Keratinocyte (primary cell): ENCODE data around the gene P3H2. TPM values are rescaled to one million over a fixed set of nuclear protein-coding genes. Genes with fewer than 3 reads are reported as not detected.

Experiments used
- DNase-seq: peaks from one replicate; pipeline ENCODE4 v3.0.0-alpha.2; 2011; ENCODE audit warnings: low read depth, missing footprints, low spot score
- FAIRE-seq: peaks from 2 replicates; lab custom pipeline; 2011; peaks lifted over from hg19 to GRCh38; lab: Jason Lieb, UNC
- H2AFZ ChIP-seq: 2 replicates; pipeline ENCODE4 v1.6.0; 2012; ENCODE audit warnings: low read length, control low read depth, inconsistent platforms; ENCODE audit not compliant: control insufficient read depth
- H3K27ac ChIP-seq: 2 replicates; pipeline ENCODE4 v1.5.1; 2011; ENCODE audit warnings: low read length; ENCODE audit not compliant: control insufficient read depth, insufficient read depth
- H3K27me3 ChIP-seq: 3 replicates; pipeline ENCODE4 v1.6.0; 2011; ENCODE audit warnings: low read length; ENCODE audit not compliant: control insufficient read depth, insufficient read depth; ENCODE audit errors: extremely low read depth
- H3K36me3 ChIP-seq, 2 experiments: 2 replicates in 1 of 2; 3 replicates in 1 of 2; pipeline ENCODE4 v1.5.1; 2011; ENCODE audit warnings: low read length in 2 of 2, mild to moderate bottlenecking in 1 of 2; ENCODE audit not compliant: control insufficient read depth in 2 of 2, insufficient read depth in 2 of 2; ENCODE audit errors: extremely low read depth in 1 of 2
- H3K4me1 ChIP-seq: 3 replicates; pipeline ENCODE4 v1.5.1; 2011; ENCODE audit warnings: low read length; ENCODE audit not compliant: control insufficient read depth, insufficient read depth; ENCODE audit errors: extremely low read depth
- H3K4me2 ChIP-seq: 3 replicates; pipeline ENCODE4 v1.6.0; 2011; ENCODE audit warnings: low read depth, low read length; ENCODE audit not compliant: control insufficient read depth, insufficient read depth; ENCODE audit errors: extremely low read depth
- H3K4me3 ChIP-seq, 3 experiments: fragments of 200-600 bp in 1 of 3; sonication (generic) in 1 of 3; 2 replicates in 2 of 3; 3 replicates in 1 of 3; pipeline ENCODE4 v1.5.1; 2011 to 2016; ENCODE audit warnings: low read length in 3 of 3, mild to moderate bottlenecking in 3 of 3, control low read depth in 2 of 3, inconsistent platforms in 1 of 3, low read depth in 1 of 3, mixed read lengths in 1 of 3, mixed run types in 1 of 3, moderate library complexity in 1 of 3; ENCODE audit not compliant: control insufficient read depth in 2 of 3, insufficient read depth in 2 of 3; ENCODE audit errors: extremely low read depth in 1 of 3
- H3K79me2 ChIP-seq: 2 replicates; pipeline ENCODE4 v1.6.0; 2012; ENCODE audit warnings: low read length; ENCODE audit not compliant: control insufficient read depth, insufficient read depth
- H3K9ac ChIP-seq: 3 replicates; pipeline ENCODE4 v1.6.0; 2011; ENCODE audit warnings: low read length; ENCODE audit not compliant: control insufficient read depth, insufficient read depth; ENCODE audit errors: extremely low read depth
- H3K9me1 ChIP-seq: 3 replicates; pipeline ENCODE4 v1.6.0; 2011; ENCODE audit warnings: low read length; ENCODE audit not compliant: control insufficient read depth, insufficient read depth; ENCODE audit errors: extremely low read depth
- H3K9me3 ChIP-seq: 2 replicates; pipeline ENCODE4 v1.5.1; 2012; ENCODE audit warnings: low read depth, low read length; ENCODE audit not compliant: control insufficient read depth
- H4K20me1 ChIP-seq: 3 replicates; pipeline ENCODE4 v1.6.0; 2011; ENCODE audit warnings: low read length; ENCODE audit not compliant: control insufficient read depth, insufficient read depth; ENCODE audit errors: extremely low read depth
- CTCF ChIP-seq, 3 experiments: IDR thresholded peaks in 1 of 3; conservative IDR thresholded peaks in 1 of 3; optimal IDR thresholded peaks in 1 of 3; 2 replicates in 2 of 3; 3 replicates in 1 of 3; pipeline versions ENCODE3 to v1.5.1; 2011; ENCODE audit warnings: low read length in 3 of 3, mild to moderate bottlenecking in 3 of 3, moderate library complexity in 2 of 3, control low read depth in 1 of 3, inconsistent platforms in 1 of 3; ENCODE audit not compliant: insufficient read depth in 2 of 3; ENCODE audit errors: extremely low read depth in 1 of 3
- EZH2 ChIP-seq: IDR thresholded peaks from one replicate; pipeline ENCODE4 v1.6.1; 2012; ENCODE audit warnings: inconsistent platforms, mild to moderate bottlenecking, low read length, moderate library complexity
- dilution Hi-C: fragments of 300-500 bp; cut with MboI; formaldehyde crosslinking; loops from one replicate; pipeline ENCODE4 v1.7.0; 2020; ENCODE audit warnings: low sequenced_read_pairs; ENCODE audit not compliant: extremely low pct_ligation_motif_present
- polyA plus RNA-seq, 5 experiments: library from polyadenylated mRNA; depleted of rRNA in 3 of 5; stranded (reverse) in 3 of 5; stranded (forward) in 1 of 5; unstranded in 1 of 5; fragments of >200 nt; gene quantifications; 1 replicate in 1 of 5; 2 replicates in 3 of 5; 3 replicates in 1 of 5; pipeline versions ENCODE4 v1.2.1 to v1.2.3, GENCODE V29; 2011 to 2012; ENCODE audit warnings: missing spikeins in 2 of 5, low read depth in 1 of 5, low replicate concordance in 1 of 5

The P3H2 gene
- polyA plus RNA-seq, 1 donor (not counting 4 experiments of a cell fraction or from before 2014, with no cell fraction given): 115 TPM

- FAIRE-seq: peak; percentile 43
- Histone ChIP-seq H3K9ac (peak overlapping the region; percentile 45), H3K4me2 (peak overlapping the region; percentile 30), H3K36me3 (no peaks in the 10 kb centered on the region), H3K27ac (peak overlapping the region; percentile 85), H3K27me3 (no peaks in the 10 kb centered on the region), H2AFZ (peak overlapping the region; percentile 64), H3K9me3 (no peaks in the 10 kb centered on the region), H3K79me2 (no peaks in the 10 kb centered on the region), H4K20me1 (no peaks in the 10 kb centered on the region), H3K4me3 (no peak overlapping the region), H3K9me1 (no peaks in the 10 kb centered on the region), H3K4me1 (peaks cover 56% of the 10 kb centered on the region)
- dilution Hi-C loops: no loop called here
- DNase-seq: no peak
- no peak for TF ChIP-seq EZH2
- TF ChIP-seq CTCF (optimal IDR thresholded peaks at IDR 0.05 in 1 of 3, IDR thresholded peaks at IDR 0.05 in 1 of 3, conservative IDR thresholded peaks at IDR 0.05 in 1 of 3; ENCODE audit: extremely low read depth in 1 of 3, insufficient read depth in 2 of 3, low read length in 3 of 3): peak in 2 of 3 experiments; percentile 50 to 57
Observed at GRCh38 chr3:189947948-189948723, 172.6 kb downstream of the P3H2 start.

- Histone ChIP-seq H3K9me1 (no peaks in the 10 kb centered on the region), H3K4me2 (no peak overlapping the region), H4K20me1 (no peaks in the 10 kb centered on the region), H3K36me3 (no peaks in the 10 kb centered on the region), H3K9me3 (no peaks in the 10 kb centered on the region), H3K79me2 (no peaks in the 10 kb centered on the region), H3K4me1 (peaks cover 67% of the 10 kb centered on the region), H3K9ac (peak overlapping the region; percentile 31), H2AFZ (peak overlapping the region; percentile 19), H3K27me3 (no peaks in the 10 kb centered on the region), H3K4me3 (no peak overlapping the region), H3K27ac (peak overlapping the region; percentile 85)
- DNase-seq (no peak), FAIRE-seq (no peak)
- TF ChIP-seq EZH2 (no peak), CTCF (optimal IDR thresholded peaks at IDR 0.05 in 1 of 3, IDR thresholded peaks at IDR 0.05 in 1 of 3, conservative IDR thresholded peaks at IDR 0.05 in 1 of 3; ENCODE audit: extremely low read depth in 1 of 3, insufficient read depth in 2 of 3, low read length in 3 of 3) (no peak)
- dilution Hi-C loops: no loop called here
Observed at GRCh38 chr3:189947068-189947467, 173.6 kb downstream of the P3H2 start.
